ENCODE measurements around the gene SPTLC2.
A peak's percentile ranks its signal among the peaks of the same experiment; 100 is the strongest.

SPTLC2 gene

DNA sequence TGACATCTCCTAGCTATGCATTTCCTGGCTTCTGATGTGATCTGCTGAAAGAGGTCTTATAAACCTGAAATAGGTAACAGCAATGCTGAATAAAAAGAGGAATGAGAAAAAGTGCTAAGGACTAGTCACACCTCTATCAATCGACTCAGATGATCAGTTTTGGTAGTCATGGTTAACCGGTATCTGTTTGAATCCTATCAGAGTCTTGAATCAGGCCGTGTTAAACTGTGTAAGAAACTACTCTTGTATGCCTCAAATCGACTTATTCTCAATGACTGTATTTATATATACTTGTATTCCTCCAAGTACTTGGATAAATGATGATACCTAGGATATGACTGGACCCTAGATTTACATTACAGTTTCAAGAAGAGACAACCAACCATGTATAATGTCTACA is 107.1 kb downstream of the SPTLC2 start:
- no peak for DNase-seq (ENCODE audit: low read depth in 1 of 2, low spot score in 1 of 2)

DNA sequence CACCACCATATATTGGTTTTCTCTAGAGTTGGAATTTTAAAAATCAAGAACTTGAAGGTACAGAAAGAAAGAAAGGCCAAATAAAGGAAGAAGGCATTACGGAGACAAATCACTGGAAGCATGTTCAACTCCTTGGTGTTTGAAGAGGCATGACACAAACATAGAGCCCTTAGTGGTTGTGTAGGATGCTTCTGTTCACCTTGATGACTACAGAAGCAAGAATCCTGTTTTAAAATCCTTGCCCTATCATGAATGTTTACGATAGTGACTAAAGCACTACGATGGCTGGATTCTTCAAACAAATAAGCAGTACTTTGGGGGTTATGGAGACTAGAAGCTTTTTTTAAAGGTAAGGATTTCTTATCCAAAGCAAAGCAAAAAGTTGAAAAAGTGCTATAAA is 107.6 kb downstream of the SPTLC2 start:
- DNase-seq (ENCODE audit: low read depth in 1 of 2, low spot score in 1 of 2): no peak

- DNase-seq (ENCODE audit: low read depth in 1 of 2, low spot score in 1 of 2): no peak
Measured at GRCh38 chr14:77508249-77508648, 108.2 kb downstream of the SPTLC2 start.

DNA sequence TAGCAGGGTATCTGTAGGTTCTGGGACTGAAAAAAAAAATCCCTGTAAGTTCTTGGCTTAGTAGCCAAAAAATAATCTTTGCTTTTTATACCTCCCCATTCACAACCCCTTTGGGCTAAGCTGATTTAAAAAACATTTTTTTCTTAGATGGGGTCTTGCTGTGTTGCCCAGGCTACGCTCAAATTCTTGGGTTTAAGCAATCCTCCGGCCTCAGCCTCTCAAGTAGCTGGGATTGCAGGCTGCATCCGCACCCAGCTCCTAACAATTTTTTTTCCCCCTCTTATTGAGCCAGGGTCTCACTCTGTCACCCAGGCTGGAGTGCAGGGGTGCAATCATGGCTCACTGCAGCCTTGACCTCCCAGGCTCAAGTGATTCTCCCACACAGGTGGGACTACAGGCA is 108.7 kb downstream of the SPTLC2 start:
- DNase-seq (ENCODE audit: low read depth in 1 of 2, low spot score in 1 of 2): no peak

DNA sequence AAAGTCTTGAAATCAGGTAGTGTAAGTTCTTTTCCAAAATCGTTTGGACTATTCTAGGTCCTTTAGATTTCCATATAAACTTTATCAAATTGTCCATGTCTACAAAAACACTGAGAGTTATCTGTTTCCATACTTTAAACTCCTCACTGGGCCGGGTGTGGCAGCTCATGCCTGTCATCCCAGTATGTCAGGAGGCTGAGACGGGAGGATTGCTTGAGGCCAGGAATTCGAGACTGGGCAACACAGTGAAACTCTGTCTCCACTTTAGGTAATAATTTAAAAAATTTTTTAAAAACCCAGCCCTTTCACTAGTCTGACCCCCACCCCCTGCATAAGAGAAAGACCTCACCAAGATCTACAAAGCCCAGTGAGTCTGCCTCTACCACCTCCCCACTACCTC is 111.4 kb downstream of the SPTLC2 start:
- DNase-seq (ENCODE audit: low read depth in 1 of 2, low spot score in 1 of 2): no peak

DNA sequence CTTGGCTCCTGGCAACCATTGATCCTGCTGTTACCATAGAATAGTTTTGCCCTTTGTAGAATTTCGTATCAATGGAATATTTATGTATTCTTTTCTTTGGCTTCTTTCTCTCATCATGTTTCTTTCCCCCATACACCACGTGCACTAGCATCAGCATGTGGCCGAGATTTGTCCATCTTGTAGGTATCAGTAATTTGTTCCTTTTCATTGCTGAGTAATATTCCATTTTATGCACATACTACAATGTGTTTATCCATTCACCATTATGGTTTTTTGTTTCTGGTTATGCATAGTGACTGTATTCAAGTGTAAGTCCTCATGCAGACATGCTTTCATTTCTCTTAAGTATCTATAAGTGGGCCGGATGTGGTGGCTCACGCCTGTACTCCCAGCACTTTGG is 113.3 kb downstream of the SPTLC2 start:
- no peak for DNase-seq (ENCODE audit: low read depth in 1 of 2, low spot score in 1 of 2)

DNA sequence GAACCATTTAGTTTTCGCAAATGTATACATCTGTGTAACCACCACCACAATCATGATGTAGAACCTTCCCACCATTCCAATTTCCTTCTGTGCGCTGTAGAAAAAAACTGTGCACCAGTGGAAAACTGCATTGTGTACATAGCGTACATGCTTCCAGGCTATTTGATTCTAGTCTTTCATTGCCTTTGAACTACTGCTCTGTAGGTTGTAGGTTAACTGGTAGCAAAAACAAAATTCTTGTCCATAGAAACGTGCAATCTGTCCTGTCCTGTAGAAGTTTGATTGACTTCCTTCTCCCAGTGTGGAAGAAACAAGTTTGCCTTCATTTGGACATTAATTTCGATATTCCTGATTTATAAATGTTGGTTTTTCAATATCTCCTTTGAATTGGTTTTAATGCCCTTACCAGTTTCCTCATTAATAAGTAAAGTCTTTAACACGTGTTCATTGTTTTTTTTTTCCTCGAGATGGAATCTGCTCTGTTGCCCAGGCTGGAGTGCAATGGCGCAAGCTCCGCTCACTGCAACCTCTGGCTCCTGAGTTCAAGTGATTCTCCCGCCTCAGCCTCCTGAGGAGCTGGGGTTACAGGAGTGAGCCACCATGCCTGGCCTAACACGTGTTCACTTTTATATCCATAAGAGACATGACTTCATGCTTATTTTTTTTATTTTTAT is 114.2 kb downstream of the SPTLC2 start:
- DNase-seq (ENCODE audit: low read depth in 1 of 2, low spot score in 1 of 2): no peak

DNA sequence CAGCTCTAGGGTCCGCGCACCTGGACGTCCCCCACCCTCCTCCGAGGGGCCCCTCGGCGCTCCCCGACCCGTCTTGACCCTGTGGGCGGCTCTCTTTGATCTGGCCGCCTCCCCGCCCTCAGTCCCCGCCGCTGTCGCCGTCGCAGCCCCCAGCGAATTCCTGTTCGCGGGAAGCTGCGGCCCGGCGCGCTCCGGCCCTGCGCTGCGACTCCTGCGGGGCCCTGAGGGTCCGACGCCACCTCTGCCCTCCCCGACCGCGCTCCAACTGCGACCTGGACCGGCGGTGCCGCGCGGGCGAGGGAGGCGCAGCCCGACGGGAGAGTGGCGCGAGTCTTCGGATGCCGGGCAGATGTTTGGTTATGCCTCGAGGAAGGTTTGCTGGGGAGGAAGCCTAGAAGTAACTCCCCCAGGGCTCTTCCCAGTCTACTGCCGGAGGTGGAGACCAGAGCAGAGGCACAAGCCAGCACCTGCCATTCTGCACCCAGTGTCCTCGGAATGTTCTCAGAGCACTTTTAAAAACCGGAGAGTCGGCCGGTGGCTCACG is 117.4 kb downstream of the SPTLC2 start:
- DNase-seq (ENCODE audit: low read depth in 1 of 2, low spot score in 1 of 2): no peak

DNA sequence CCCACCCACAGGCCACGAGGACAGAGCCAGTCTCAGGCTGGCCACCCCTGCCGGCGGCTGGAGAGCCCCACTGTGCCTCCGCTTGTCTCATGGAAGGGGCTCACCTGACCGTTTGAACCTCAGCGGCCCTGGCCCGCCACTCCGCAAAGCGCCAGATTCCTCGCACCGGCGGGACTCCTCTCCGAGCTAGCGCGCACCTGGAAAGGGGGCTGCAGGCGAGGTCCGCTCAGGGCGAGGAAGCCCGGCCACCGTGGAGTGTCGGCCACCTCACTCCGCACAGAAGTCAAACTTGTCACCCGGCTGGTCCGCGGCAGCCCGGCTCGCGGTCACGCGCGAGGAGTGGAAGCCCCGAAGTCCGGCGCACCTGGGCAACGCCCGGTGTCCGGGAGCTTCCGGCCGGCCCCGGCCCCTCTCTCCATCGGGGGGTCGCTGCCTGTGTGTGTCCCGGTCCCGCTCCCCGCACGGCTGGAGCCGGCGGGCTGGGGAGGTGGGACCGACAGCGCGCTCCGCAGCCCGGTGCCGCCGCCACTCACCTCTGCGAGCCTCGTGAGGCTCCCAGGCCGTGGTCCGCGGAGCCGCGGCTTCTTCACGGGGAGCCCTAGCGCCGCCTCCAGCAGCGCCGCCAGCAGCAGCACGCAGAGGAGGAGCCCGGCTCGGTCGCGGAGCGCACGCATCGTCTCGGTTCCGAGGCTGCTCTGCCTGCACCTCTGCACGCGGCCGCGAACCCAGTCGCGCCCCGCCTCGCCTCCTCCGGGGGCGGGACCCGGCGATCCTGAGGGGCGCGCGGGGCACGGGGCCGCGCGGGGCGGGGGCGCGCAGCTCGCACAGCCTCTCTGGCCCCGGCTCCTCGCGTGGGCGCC is 118.1 kb downstream of the SPTLC2 start, which contains the start of gene ISM2:
ISM2 (minus strand) TSS at position 697 of the 860 bp plus-strand sequence; CDS start at position 674, 23 bp downstream.
- peak in 1 of 2 donors; percentile 24 for DNase-seq (ENCODE audit: low read depth in 1 of 2, low spot score in 1 of 2)

- DNase-seq (ENCODE audit: low read depth in 1 of 2, low spot score in 1 of 2): no peak
Measured at GRCh38 chr14:77495334-77495733, 121.1 kb downstream of the SPTLC2 start.

DNA sequence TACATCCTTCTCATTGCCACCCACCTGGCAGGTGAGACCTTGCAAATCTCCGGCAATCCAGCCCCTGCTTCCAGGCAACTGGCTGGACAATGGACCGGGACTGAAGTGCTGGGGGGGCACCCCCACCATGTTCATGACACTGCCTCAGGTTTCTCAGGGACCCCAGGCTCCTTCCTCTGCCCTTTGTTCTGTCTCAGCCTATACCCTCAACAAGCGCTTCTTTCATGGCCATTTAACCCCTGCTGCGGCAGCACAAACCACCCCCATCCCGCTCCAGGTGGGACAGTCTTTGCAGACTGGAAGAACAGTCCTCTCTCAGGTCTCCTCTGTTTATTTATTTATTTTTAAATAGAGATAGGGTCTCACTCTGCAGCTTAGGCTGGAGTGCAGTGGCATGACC is 125.4 kb downstream of the SPTLC2 start:
- no peak for DNase-seq (ENCODE audit: low read depth in 1 of 2, low spot score in 1 of 2)

GRCh38 chr14:77490347-77490986 is 126.0 kb downstream of the SPTLC2 start:
- no peak for DNase-seq (ENCODE audit: low read depth in 1 of 2, low spot score in 1 of 2)

- no peak for DNase-seq (ENCODE audit: low read depth in 1 of 2, low spot score in 1 of 2)
Measured at GRCh38 chr14:77489041-77489440, 127.4 kb downstream of the SPTLC2 start.

DNA sequence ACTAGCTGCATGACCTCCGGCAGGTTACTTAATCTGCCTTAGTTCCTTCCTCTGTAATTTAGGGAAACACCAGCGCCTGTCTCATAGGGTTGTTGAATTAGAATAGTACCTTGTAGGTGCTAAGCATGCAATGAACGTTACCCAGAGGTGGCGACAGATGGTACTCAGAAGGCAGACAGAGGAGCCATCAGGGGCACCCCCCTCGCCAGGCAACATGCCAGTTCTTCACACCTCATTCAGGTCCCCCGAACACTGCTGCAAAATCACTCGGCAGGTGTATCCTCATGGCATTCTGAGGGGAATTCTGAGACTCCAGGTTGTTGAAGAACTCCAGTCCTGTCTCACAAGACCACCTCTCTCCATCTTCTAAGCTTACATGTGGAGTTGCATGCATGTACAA is 127.9 kb downstream of the SPTLC2 start:
- DNase-seq (ENCODE audit: low read depth in 1 of 2, low spot score in 1 of 2): no peak

GRCh38 chr14:77485901-77486678 is 130.3 kb downstream of the SPTLC2 start:
- DNase-seq (ENCODE audit: low read depth in 1 of 2, low spot score in 1 of 2): no peak

GRCh38 chr14:77485256-77485655 is 131.2 kb downstream of the SPTLC2 start:
- no peak for DNase-seq (ENCODE audit: low read depth in 1 of 2, low spot score in 1 of 2)

GRCh38 chr14:77482422-77482821 is 134.0 kb downstream of the SPTLC2 start:
- no peak for DNase-seq (ENCODE audit: low read depth in 1 of 2, low spot score in 1 of 2)

- DNase-seq (ENCODE audit: low read depth in 1 of 2, low spot score in 1 of 2): no peak
Measured at GRCh38 chr14:77478796-77479195, 137.6 kb downstream of the SPTLC2 start.

DNA sequence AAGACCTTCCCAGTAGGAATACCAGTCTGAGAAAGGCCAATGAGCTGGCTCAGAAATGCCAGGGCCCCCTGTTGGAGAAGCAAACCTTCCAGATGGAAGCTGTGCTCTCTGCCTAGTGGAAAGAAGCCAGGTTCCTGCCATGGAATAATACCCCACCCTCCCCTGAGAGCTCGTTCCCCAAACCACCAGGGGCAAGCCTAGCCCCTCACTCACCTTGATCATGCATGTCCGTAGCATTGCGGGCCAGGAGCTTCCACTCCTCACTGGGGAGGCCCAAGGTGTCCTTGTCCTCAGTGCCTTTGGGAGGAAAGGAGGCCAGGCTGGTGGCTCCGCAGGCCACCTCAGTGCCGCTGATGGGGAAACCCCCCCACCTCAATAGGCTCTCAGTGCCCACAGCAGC is 138.4 kb downstream of the SPTLC2 start:
- DNase-seq (ENCODE audit: low read depth in 1 of 2, low spot score in 1 of 2): no peak

DNA sequence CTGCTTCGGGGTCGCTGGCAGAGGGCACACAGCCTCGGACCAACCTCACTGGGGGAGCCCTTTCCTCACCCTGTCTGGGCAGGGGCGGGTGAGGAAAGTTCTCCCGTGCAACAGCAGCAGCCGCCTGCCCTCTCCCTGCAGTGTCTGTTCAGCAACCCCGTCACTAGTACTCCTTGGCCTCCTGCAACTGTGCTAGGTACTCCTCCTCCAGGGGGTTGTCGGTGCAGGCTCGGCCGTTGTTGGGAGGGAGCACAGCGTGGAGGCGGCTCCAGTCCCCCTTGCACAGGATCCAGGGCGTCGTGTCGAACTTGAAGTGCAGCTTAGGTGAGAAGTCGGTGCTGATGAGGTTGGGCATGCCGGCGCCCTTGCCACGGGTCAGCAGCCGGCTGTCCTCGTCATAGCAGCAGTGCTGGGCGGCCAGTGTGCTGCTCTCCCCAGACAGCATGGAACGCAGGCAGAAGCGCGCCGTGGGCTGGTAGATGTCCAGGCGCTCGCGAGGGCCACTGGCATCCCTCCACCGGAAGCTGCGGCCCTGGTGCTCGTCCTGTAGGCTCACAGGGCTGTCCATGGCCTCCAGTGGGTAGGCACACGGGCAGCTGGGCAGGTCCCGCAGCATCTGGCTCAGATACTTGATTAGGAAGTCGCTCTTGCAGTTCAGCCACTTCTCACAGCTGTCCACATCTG is 140.9 kb downstream of the SPTLC2 start:
- no peak for DNase-seq (ENCODE audit: low read depth in 1 of 2, low spot score in 1 of 2)

Data from activated CD4-positive, alpha-beta T cell treated with anti-CD3 and anti-CD28 coated beads, Interleukin-2, amount 50 U/mL, for 24 hours (primary cell).